MM.1S (cell line): ENCODE results near the gene MAGI3.
"Not testable (repeated sequence)": the region's sequence is repeated elsewhere in the genome, so short reads cannot be mapped to it uniquely, and the experiment has no call there.

ENCODE experiments used
- DNase-seq: peaks from one replicate; pipeline ENCODE4 v3.0.0-alpha.2; 2015
- H2AFZ ChIP-seq: fragments of 300-600 bp; sonication (generic); 2 replicates; pipeline ENCODE4 v1.6.0; 2016; ENCODE audit warnings: antibody characterized with exemption, low read length
- H3F3A ChIP-seq: fragments of 300-600 bp; sonication (generic); 2 replicates; pipeline ENCODE4 v1.6.1; 2016; ENCODE audit warnings: mild to moderate bottlenecking, antibody characterized with exemption, low read length, moderate library complexity, mixed read lengths; ENCODE audit not compliant: insufficient read depth
- H3K27ac ChIP-seq: fragments of 300-600 bp; sonication (generic); 2 replicates; pipeline ENCODE4 v1.5.1; 2016; ENCODE audit warnings: mild to moderate bottlenecking, low read length
- H3K27me3 ChIP-seq: fragments of 300-600 bp; sonication (generic); replicated peaks from 2 replicates; pipeline ENCODE4 v1.6.0; 2016; ENCODE audit warnings: low read length; ENCODE audit not compliant: insufficient read depth
- H3K36me3 ChIP-seq: fragments of 300-600 bp; sonication (generic); replicated peaks from 2 replicates; pipeline ENCODE4 v1.6.1; 2016; ENCODE audit warnings: mild to moderate bottlenecking, low read length, mixed read lengths; ENCODE audit not compliant: insufficient read depth
- H3K4me1 ChIP-seq: fragments of 300-600 bp; sonication (generic); 2 replicates; pipeline ENCODE4 v1.6.1; 2016; ENCODE audit warnings: low read length, mixed read lengths
- H3K4me2 ChIP-seq: fragments of 300-600 bp; sonication (generic); 2 replicates; pipeline ENCODE4 v1.6.0; 2016; ENCODE audit warnings: low read depth, low read length
- H3K4me3 ChIP-seq: fragments of 300-600 bp; sonication (generic); 2 replicates; pipeline ENCODE4 v1.5.1; 2016; ENCODE audit warnings: low read length, mixed read lengths
- H3K79me2 ChIP-seq: fragments of 300-600 bp; sonication (generic); 2 replicates; pipeline ENCODE4 v1.6.1; 2016; ENCODE audit warnings: mixed run types, low read length, mixed read lengths
- H3K9ac ChIP-seq: fragments of 300-600 bp; sonication (generic); 2 replicates; pipeline ENCODE4 v1.6.1; 2016; ENCODE audit warnings: low read length, mixed read lengths
- H3K9me2 ChIP-seq: fragments of 300-600 bp; sonication (generic); replicated peaks from 2 replicates; pipeline ENCODE4 v1.6.1; 2016; ENCODE audit warnings: mild to moderate bottlenecking, low read length, mixed read lengths; ENCODE audit not compliant: insufficient read depth
- H3K9me3 ChIP-seq: fragments of 300-600 bp; sonication (generic); replicated peaks from 2 replicates; pipeline ENCODE4 v1.6.1; 2016; ENCODE audit warnings: mild to moderate bottlenecking, low read length, mixed read lengths; ENCODE audit not compliant: insufficient read depth
- H4K20me1 ChIP-seq: fragments of 300-600 bp; sonication (generic); 2 replicates; pipeline ENCODE4 v1.6.1; 2016; ENCODE audit warnings: mild to moderate bottlenecking, low read length, moderate library complexity, mixed read lengths; ENCODE audit not compliant: insufficient read depth
- EZH2 ChIP-seq: fragments of 300-600 bp; sonication (generic); optimal IDR thresholded peaks from 2 replicates; pipeline ENCODE3; 2017; ENCODE audit warnings: low read depth, mild to moderate bottlenecking, antibody characterized with exemption, low read length, mixed read lengths
- EZH2phosphoT487 ChIP-seq: fragments of 300-600 bp; sonication (generic); IDR thresholded peaks from 2 replicates; pipeline ENCODE4 v1.6.1; 2018; ENCODE audit warnings: antibody characterized with exemption, low read length
- TF ChIP-seq, protein P1 (sequence below): fragments of 300-600 bp; sonication (generic); IDR thresholded peaks from 2 replicates; pipeline ENCODE4 v1.5.1; 2016; ENCODE audit warnings: antibody characterized with exemption, low read length, mixed read lengths

MAGI3 gene

GRCh38 chr1:113479713-113480676 is 89.7 kb downstream of the MAGI3 start:
- H3K9me2 ChIP-seq: no peaks in the 10 kb centered on the region
- H3K9ac ChIP-seq: no peak overlapping the region
- no peak for DNase-seq
- no peaks in the 10 kb centered on the region for H3K4me1 ChIP-seq
- H3K4me3 ChIP-seq: no peak overlapping the region
- H3K27me3 ChIP-seq: no peaks in the 10 kb centered on the region
- no peaks in the 10 kb centered on the region for H3K9me3 ChIP-seq
- H3F3A ChIP-seq: no peaks in the 10 kb centered on the region
- H3K36me3 ChIP-seq: no peaks in the 10 kb centered on the region
- no peak overlapping the region for H3K27ac ChIP-seq
- no peak overlapping the region for H3K4me2 ChIP-seq
- no peak for TF ChIP-seq EZH2phosphoT487
- TF ChIP-seq, protein P1, sequence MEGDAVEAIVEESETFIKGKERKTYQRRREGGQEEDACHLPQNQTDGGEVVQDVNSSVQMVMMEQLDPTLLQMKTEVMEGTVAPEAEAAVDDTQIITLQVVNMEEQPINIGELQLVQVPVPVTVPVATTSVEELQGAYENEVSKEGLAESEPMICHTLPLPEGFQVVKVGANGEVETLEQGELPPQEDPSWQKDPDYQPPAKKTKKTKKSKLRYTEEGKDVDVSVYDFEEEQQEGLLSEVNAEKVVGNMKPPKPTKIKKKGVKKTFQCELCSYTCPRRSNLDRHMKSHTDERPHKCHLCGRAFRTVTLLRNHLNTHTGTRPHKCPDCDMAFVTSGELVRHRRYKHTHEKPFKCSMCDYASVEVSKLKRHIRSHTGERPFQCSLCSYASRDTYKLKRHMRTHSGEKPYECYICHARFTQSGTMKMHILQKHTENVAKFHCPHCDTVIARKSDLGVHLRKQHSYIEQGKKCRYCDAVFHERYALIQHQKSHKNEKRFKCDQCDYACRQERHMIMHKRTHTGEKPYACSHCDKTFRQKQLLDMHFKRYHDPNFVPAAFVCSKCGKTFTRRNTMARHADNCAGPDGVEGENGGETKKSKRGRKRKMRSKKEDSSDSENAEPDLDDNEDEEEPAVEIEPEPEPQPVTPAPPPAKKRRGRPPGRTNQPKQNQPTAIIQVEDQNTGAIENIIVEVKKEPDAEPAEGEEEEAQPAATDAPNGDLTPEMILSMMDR: no peak
- no peak for TF ChIP-seq EZH2
- no peaks in the 10 kb centered on the region for H4K20me1 ChIP-seq
- no peak overlapping the region for H2AFZ ChIP-seq
- H3K79me2 ChIP-seq: no peaks in the 10 kb centered on the region

DNA sequence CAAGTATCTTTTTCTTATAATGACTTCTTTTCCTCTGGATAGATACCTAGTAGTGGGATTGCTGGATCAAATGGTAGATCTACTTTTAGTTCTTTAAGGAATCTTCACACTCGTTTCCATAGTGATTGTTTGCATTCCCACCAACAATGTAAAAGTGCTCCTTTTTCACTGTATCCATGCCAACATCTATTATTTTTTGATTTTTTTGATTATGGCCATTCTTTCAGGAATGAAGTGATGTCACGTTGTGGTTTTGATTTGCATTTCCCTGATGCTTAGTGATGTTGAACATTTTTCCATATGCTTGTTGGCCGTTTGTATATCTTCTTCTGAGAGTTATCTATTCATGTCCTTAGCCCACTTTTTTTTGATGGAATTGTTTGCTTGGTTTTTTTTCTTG is 94.8 kb downstream of the MAGI3 start:
- H3K79me2 ChIP-seq, H3K4me3 ChIP-seq, H3K27me3 ChIP-seq, H4K20me1 ChIP-seq, H3K4me1 ChIP-seq, H3K27ac ChIP-seq, H3K9ac ChIP-seq, H3F3A ChIP-seq, DNase-seq, H3K9me2 ChIP-seq, H3K36me3 ChIP-seq, H3K9me3 ChIP-seq, H3K4me2 ChIP-seq, H2AFZ ChIP-seq: not testable (repeated sequence)

- no peak for DNase-seq
- TF ChIP-seq EZH2 (no peak), EZH2phosphoT487 (no peak)
- TF ChIP-seq, protein P1: no peak
These were observed 98.4 kb downstream of the MAGI3 start for GRCh38 chr1:113488576-113489177.

GRCh38 chr1:113490384-113490783 is 100.1 kb downstream of the MAGI3 start:
- H3K27ac ChIP-seq: no peak overlapping the region
- H3K9me3 ChIP-seq: no peaks in the 10 kb centered on the region
- no peak for DNase-seq
- H3K36me3 ChIP-seq: no peaks in the 10 kb centered on the region
- no peaks in the 10 kb centered on the region for H3K79me2 ChIP-seq
- H3K27me3 ChIP-seq: no peaks in the 10 kb centered on the region
- H3K4me1 ChIP-seq: no peaks in the 10 kb centered on the region
- H3K9ac ChIP-seq: no peak overlapping the region
- H3K9me2 ChIP-seq: no peaks in the 10 kb centered on the region
- H3F3A ChIP-seq: no peaks in the 10 kb centered on the region
- TF ChIP-seq, protein P1: no peak
- TF ChIP-seq EZH2phosphoT487 (no peak), EZH2 (no peak)
- no peak overlapping the region for H3K4me3 ChIP-seq
- H2AFZ ChIP-seq: no peak overlapping the region
- no peak overlapping the region for H3K4me2 ChIP-seq
- no peaks in the 10 kb centered on the region for H4K20me1 ChIP-seq

More at GRCh38 chr1:113488576-113489177, 98.4 kb downstream of the MAGI3 start:
- Histone ChIP-seq H3K79me2 (no peaks in the 10 kb centered on the region), H3K9me2 (no peaks in the 10 kb centered on the region), H2AFZ (no peak overlapping the region), H3K4me1 (no peaks in the 10 kb centered on the region), H3K4me2 (no peak overlapping the region), H3K36me3 (no peaks in the 10 kb centered on the region), H3K27me3 (no peaks in the 10 kb centered on the region), H3K27ac (no peak overlapping the region), H3K9ac (no peak overlapping the region), H4K20me1 (no peaks in the 10 kb centered on the region), H3F3A (no peaks in the 10 kb centered on the region), H3K4me3 (no peak overlapping the region), H3K9me3 (no peaks in the 10 kb centered on the region)
